Measurements from ENCODE around the gene GPR18. TPM values are rescaled to one million over a fixed set of nuclear protein-coding genes. Genes with fewer than 3 reads are reported as not detected.

Gene GPR18
- total and polyA plus RNA-seq, 2 donors (not counting 1 experiment from before 2014, with no cell fraction given): not detected

GRCh38 chr13:99305566-99305965 lies 47.4 kb upstream of the GPR18 start:
- H4K20me1 ChIP-seq (ENCODE audit: control insufficient read depth, extremely low read depth, insufficient read depth, low read length): no peaks in the 10 kb centered on the region
- H3K4me1 ChIP-seq (ENCODE audit: control insufficient read depth, extremely low read depth, insufficient read depth, low read length): peaks cover 24% of the 10 kb centered on the region
- no peak for DNase-seq (ENCODE audit: low read depth in 2 of 2)

GRCh38 chr13:99305158-99305557 lies 47.0 kb upstream of the GPR18 start:
- Histone ChIP-seq H3K4me2 (ENCODE audit: extremely low read depth, insufficient read depth, low read length) (no peak overlapping the region), H3K9me3 (ENCODE audit: control insufficient read depth, insufficient read depth, low read depth, low read length) (no peaks in the 10 kb centered on the region), H4K20me1 (ENCODE audit: control insufficient read depth, extremely low read depth, insufficient read depth, low read length) (no peaks in the 10 kb centered on the region), H3K79me2 (ENCODE audit: control insufficient read depth, insufficient read depth, low read length) (no peaks in the 10 kb centered on the region), H3K27me3 (ENCODE audit: control insufficient read depth, insufficient read depth, low read length) (no peaks in the 10 kb centered on the region), H3K9ac (ENCODE audit: insufficient read depth, low read length) (no peak overlapping the region), H3K4me1 (ENCODE audit: control insufficient read depth, extremely low read depth, insufficient read depth, low read length) (peaks cover 22% of the 10 kb centered on the region), H3K4me3 (replicated peaks in 1 of 4; ENCODE audit: control extremely low read depth in 1 of 4, insufficient read depth in 1 of 4, low read depth in 3 of 4, low read length in 4 of 4) (no peak overlapping the region), H2AFZ (ENCODE audit: low read length) (no peak overlapping the region), H3K27ac (ENCODE audit: insufficient read depth, low read length) (no peak overlapping the region), H3K36me3 (ENCODE audit: control insufficient read depth, insufficient read depth, low read length) (no peaks in the 10 kb centered on the region)
- TF ChIP-seq, protein P1, sequence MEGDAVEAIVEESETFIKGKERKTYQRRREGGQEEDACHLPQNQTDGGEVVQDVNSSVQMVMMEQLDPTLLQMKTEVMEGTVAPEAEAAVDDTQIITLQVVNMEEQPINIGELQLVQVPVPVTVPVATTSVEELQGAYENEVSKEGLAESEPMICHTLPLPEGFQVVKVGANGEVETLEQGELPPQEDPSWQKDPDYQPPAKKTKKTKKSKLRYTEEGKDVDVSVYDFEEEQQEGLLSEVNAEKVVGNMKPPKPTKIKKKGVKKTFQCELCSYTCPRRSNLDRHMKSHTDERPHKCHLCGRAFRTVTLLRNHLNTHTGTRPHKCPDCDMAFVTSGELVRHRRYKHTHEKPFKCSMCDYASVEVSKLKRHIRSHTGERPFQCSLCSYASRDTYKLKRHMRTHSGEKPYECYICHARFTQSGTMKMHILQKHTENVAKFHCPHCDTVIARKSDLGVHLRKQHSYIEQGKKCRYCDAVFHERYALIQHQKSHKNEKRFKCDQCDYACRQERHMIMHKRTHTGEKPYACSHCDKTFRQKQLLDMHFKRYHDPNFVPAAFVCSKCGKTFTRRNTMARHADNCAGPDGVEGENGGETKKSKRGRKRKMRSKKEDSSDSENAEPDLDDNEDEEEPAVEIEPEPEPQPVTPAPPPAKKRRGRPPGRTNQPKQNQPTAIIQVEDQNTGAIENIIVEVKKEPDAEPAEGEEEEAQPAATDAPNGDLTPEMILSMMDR (conservative IDR thresholded peaks at IDR 0.05 in 1 of 2, IDR thresholded peaks at IDR 0.05 in 1 of 2; ENCODE audit: low read depth in 1 of 2, low read length in 2 of 2): no peak
- TF ChIP-seq EZH2 (IDR thresholded peaks at IDR 0.05; ENCODE audit: low read length, missing control alignments): no peak
- DNase-seq (ENCODE audit: low read depth in 2 of 2): no peak

More at GRCh38 chr13:99305566-99305965, 47.4 kb upstream of the GPR18 start:
- H3K27ac ChIP-seq (ENCODE audit: insufficient read depth, low read length): no peak overlapping the region
- TF ChIP-seq, protein P1 (conservative IDR thresholded peaks at IDR 0.05 in 1 of 2, IDR thresholded peaks at IDR 0.05 in 1 of 2; ENCODE audit: low read depth in 1 of 2, low read length in 2 of 2): no peak
- TF ChIP-seq EZH2 (IDR thresholded peaks at IDR 0.05; ENCODE audit: low read length, missing control alignments): no peak
- no peak overlapping the region for H2AFZ ChIP-seq (ENCODE audit: low read length)
- H3K9ac ChIP-seq (ENCODE audit: insufficient read depth, low read length): no peak overlapping the region
- no peaks in the 10 kb centered on the region for H3K27me3 ChIP-seq (ENCODE audit: control insufficient read depth, insufficient read depth, low read length)
- no peak overlapping the region for H3K4me2 ChIP-seq (ENCODE audit: extremely low read depth, insufficient read depth, low read length)
- no peaks in the 10 kb centered on the region for H3K36me3 ChIP-seq (ENCODE audit: control insufficient read depth, insufficient read depth, low read length)
- H3K79me2 ChIP-seq (ENCODE audit: control insufficient read depth, insufficient read depth, low read length): no peaks in the 10 kb centered on the region
- H3K9me3 ChIP-seq (ENCODE audit: control insufficient read depth, insufficient read depth, low read depth, low read length): no peaks in the 10 kb centered on the region
- no peak overlapping the region for H3K4me3 ChIP-seq (replicated peaks in 1 of 4; ENCODE audit: control extremely low read depth in 1 of 4, insufficient read depth in 1 of 4, low read depth in 3 of 4, low read length in 4 of 4)

DNA sequence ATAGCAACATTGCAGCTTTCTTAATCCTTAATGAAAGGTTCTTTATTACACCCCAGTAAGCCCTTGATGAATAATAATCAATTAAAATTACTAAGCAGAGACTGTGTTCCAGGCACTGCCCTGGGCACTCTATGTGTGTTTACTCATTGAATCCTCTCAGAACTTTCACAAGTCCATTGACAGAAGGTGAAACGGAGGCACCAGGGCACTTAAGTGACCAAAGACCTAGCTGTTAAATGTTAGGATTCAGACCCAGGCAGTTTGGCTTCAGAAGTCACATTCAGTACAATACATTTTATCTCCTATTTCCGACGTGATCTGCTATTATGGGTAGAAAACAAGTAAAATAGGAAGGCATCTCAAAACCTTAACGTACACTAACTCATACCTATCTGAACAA lies 46.4 kb upstream of the GPR18 start:
- Histone ChIP-seq H3K4me3 (replicated peaks in 1 of 4; ENCODE audit: control extremely low read depth in 1 of 4, insufficient read depth in 1 of 4, low read depth in 3 of 4, low read length in 4 of 4) (no peak overlapping the region), H4K20me1 (ENCODE audit: control insufficient read depth, extremely low read depth, insufficient read depth, low read length) (peaks cover 2% of the 10 kb centered on the region), H3K4me1 (ENCODE audit: control insufficient read depth, extremely low read depth, insufficient read depth, low read length) (peaks cover 16% of the 10 kb centered on the region), H3K4me2 (ENCODE audit: extremely low read depth, insufficient read depth, low read length) (no peak overlapping the region), H3K79me2 (ENCODE audit: control insufficient read depth, insufficient read depth, low read length) (no peaks in the 10 kb centered on the region), H3K27ac (ENCODE audit: insufficient read depth, low read length) (no peak overlapping the region), H3K36me3 (ENCODE audit: control insufficient read depth, insufficient read depth, low read length) (no peaks in the 10 kb centered on the region), H3K27me3 (ENCODE audit: control insufficient read depth, insufficient read depth, low read length) (no peaks in the 10 kb centered on the region), H3K9ac (ENCODE audit: insufficient read depth, low read length) (no peak overlapping the region), H2AFZ (ENCODE audit: low read length) (no peak overlapping the region), H3K9me3 (ENCODE audit: control insufficient read depth, insufficient read depth, low read depth, low read length) (no peaks in the 10 kb centered on the region)
- TF ChIP-seq, protein P1 (conservative IDR thresholded peaks at IDR 0.05 in 1 of 2, IDR thresholded peaks at IDR 0.05 in 1 of 2; ENCODE audit: low read depth in 1 of 2, low read length in 2 of 2): no peak
- no peak for TF ChIP-seq EZH2 (IDR thresholded peaks at IDR 0.05; ENCODE audit: low read length, missing control alignments)
- DNase-seq (ENCODE audit: low read depth in 2 of 2): no peak

Data from fibroblast of lung (primary cell).